GM19397 (cell line): ENCODE data around the gene CDH6.

Experiments used
- ATAC-seq: cut with Tn5 transposase; IDR thresholded peaks from one replicate; pipeline ENCODE4 v1.9.1; 2021; ENCODE audit warnings: mild to moderate bottlenecking, moderate library complexity; ENCODE audit not compliant: unreplicated experiment

CDH6 gene

DNA sequence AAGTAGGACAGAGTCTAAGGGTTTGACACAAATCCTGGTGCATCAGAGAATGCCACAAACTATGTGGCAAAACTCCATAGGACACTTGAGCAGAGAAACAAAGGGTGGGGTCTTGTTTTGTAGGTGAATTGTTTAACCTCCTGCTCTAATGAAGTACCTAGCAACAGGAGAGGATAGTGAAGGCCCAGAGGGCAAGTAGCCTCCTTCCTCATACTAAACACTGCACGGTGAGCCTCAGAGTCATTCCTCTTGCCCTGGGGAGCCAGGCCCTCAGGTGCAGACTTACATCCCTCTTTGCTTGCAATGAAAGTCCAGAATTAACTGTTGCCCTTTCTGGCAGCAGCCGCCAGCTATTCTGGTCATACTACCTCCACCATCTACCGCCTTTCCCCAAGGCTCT is 172.3 kb downstream of the CDH6 start:
- ATAC-seq, result no peak

DNA sequence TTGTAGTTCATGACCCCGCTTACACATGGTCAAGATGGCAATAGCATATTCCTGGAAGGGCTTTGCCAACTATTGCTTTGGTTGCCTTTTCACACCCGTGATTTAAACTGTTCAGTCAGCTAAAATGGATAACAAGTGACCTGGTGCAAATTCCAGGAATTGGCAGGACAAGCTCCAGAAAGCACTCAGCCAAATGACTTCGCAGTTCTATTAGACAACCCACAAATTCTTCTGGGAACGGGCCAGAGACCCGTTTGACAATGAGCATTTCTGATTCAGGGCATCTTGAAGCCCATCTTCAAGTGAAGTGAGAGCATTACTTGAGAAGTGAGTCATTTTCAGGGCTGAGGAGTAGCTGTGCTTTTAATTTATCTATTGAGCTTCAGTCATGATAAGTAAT is 173.5 kb downstream of the CDH6 start:
- ATAC-seq, result no peak

DNA sequence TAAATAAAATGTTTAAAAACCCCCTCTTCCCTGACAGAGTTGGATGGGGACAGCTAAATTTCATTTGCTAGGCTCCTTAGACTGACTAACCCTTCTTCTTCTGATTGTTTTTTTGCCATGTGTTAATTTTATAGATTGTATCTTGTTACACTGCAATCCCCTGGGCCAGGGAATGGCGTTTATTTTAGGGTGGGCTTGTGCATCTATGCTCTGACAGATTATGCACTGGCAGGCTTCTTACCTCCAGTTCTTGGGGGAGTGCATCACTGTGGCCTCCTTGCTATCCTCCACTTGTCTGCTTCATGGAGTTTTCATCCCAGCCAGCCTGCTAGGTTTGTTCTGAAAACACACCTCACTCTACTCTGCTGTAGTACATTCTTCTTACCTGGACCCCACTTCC is 178.6 kb downstream of the CDH6 start:
- no peak for ATAC-seq

DNA sequence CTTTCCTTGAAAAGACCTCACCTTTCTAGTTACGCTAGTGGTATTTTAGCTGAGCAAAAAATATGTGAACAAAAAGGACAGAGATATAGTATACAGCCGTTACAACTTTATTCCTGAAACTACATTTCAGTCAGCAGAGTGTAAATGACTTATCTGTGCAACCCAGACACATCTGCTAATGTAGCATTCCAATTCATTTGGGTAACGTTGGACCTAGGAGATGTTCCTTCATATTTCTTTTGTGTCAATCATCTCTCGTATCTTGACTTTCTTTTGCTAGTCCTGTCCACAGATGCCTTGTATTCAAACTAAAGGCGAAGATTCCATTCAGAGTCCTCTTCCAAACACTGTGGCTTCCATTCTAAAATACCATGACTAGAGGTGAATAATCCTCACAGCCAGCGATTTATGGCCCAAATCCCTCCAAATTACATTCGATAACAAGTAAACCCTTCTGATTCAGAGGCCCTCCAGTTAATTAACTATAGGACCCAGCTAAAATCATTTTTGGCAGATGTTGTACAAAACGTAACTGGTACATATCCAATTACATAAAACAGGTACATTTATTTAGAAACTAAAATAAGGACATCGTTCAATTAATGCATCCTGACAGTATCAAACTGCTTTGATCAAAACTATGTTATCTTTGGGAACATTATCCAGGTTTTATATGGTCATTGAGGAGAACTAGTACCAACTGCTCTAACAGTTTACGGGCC is 182.7 kb downstream of the CDH6 start:
- ATAC-seq, result no peak

- ATAC-seq, result no peak
Measured at GRCh38 chr5:31377274-31377946, 183.9 kb downstream of the CDH6 start.

DNA sequence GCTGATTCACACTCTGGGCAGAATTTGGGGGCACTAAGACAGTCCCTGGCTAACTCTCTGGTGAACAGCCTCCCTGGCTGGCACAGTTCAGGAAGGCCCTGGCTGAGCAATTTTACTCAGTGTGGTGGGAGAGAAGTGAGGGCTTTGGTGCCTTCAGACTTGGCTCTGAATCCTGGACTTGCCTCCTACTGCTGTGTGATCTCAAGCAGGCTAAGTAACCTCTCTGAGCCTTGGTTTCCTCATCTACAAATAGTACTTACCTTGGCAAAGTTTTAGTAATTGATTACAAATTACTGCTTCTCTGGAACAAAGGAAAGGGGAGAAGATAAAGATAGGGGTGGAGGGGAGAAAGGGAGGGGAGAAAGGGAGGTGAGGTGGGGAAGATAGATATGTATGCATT is 184.7 kb downstream of the CDH6 start:
- ATAC-seq, result no peak
